Subcutaneous abdominal adipose tissue (tissue), 5 donors: ENCODE measurements around the gene FARP1.

Experiments used
- H3K27ac ChIP-seq: one replicate; pipeline ENCODE4 v1.7.0; 2013; ENCODE audit warnings: low read depth, mild to moderate bottlenecking, inconsistent platforms, low read length, moderate library complexity
- H3K27me3 ChIP-seq, 5 donors: one replicate each; pipeline ENCODE4 v1.7.0; 2013; ENCODE audit warnings: low read length in 5 of 5, inconsistent platforms in 1 of 5; ENCODE audit not compliant: control insufficient read depth in 5 of 5, insufficient read depth in 4 of 5
- H3K36me3 ChIP-seq, 5 donors: one replicate each; pipeline ENCODE4 v1.7.0; 2013; ENCODE audit warnings: low read length in 5 of 5; ENCODE audit not compliant: control insufficient read depth in 5 of 5, insufficient read depth in 5 of 5
- H3K4me1 ChIP-seq, 5 donors: one replicate each; pipeline ENCODE4 v1.7.0; 2013; ENCODE audit warnings: low read length in 5 of 5, mild to moderate bottlenecking in 3 of 5, moderate library complexity in 1 of 5; ENCODE audit not compliant: control insufficient read depth in 5 of 5, insufficient read depth in 5 of 5
- H3K4me3 ChIP-seq, 5 donors: one replicate each; pipeline ENCODE4 v1.7.0; 2013; ENCODE audit warnings: low read length in 5 of 5, low read depth in 1 of 5
- H3K9ac ChIP-seq, 5 donors: one replicate each; pipeline ENCODE4 v1.7.0; 2013; ENCODE audit warnings: low read length in 5 of 5, mild to moderate bottlenecking in 4 of 5, moderate library complexity in 3 of 5
- H3K9me3 ChIP-seq, 5 donors: one replicate each; pipeline ENCODE4 v1.7.0; 2013; ENCODE audit warnings: low read length in 5 of 5; ENCODE audit not compliant: control insufficient read depth in 5 of 5
- donor health status: healthy.
- donor health status: healthy.
- donor health status: healthy.
- donor health status: healthy.
- donor health status: healthy.

FARP1 gene

GRCh38 chr13:98317573-98318171, 174.8 kb downstream of the FARP1 start:
- no peaks in the 10 kb centered on the region for H3K27me3 ChIP-seq
- H3K27ac ChIP-seq = no peak overlapping the region
- peaks cover 0 to 20% (median 0%) of the 10 kb centered on the region in 5 donors for H3K4me1 ChIP-seq

GRCh38 chr13:98318263-98318878, 175.5 kb downstream of the FARP1 start:
- no peaks in the 10 kb centered on the region for H3K9me3 ChIP-seq
- H3K27ac ChIP-seq = no peak overlapping the region
- H3K27me3 ChIP-seq = no peaks in the 10 kb centered on the region

More at GRCh38 chr13:98317573-98318171, 174.8 kb downstream of the FARP1 start:
- H3K9ac ChIP-seq = no peak overlapping the region
- H3K4me3 ChIP-seq = no peak overlapping the region
- no peaks in the 10 kb centered on the region for H3K36me3 ChIP-seq
- H3K9me3 ChIP-seq = no peaks in the 10 kb centered on the region

DNA sequence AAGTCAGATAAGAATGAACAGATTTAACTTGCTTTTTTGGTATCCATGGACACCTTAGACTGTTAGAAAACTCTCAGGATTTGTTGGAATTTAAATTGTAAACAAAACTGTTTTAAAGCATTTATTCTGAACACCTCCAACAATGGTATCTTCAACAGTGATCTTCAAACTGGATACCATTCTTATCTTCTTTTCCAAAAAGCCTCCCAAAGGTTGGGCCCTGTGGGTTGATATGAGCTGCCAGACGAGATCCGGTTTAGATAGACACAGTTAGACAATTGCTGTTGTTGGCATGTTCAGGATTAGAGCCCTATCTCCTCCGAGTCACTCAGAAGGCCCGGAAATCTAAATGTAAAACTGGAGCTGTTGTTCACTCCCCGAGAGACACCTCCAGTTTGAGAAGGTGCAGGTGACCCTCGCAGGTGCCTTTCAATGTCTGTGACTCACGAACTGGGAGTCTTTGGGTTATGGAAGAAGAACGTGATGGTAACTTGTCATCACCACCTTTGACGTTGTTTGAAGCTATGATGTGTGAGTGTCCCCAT, 177.7 kb downstream of the FARP1 start:
- no peaks in the 10 kb centered on the region for H3K27me3 ChIP-seq
- H3K9me3 ChIP-seq = no peaks in the 10 kb centered on the region
- H3K4me1 ChIP-seq = peaks cover 0 to 27% (median 0%) of the 10 kb centered on the region in 5 donors
- H3K36me3 ChIP-seq = no peaks in the 10 kb centered on the region
- no peak overlapping the region for H3K27ac ChIP-seq
- no peak overlapping the region for H3K9ac ChIP-seq
- H3K4me3 ChIP-seq = no peak overlapping the region

More at GRCh38 chr13:98318263-98318878, 175.5 kb downstream of the FARP1 start:
- Histone ChIP-seq H3K36me3 (no peaks in the 10 kb centered on the region), H3K4me1 (peaks cover 0 to 24% (median 0%) of the 10 kb centered on the region in 5 donors), H3K9ac (no peak overlapping the region), H3K4me3 (no peak overlapping the region)

GRCh38 chr13:98321395-98321794, 178.5 kb downstream of the FARP1 start:
- Histone ChIP-seq H3K27me3 (no peaks in the 10 kb centered on the region), H3K4me3 (no peak overlapping the region), H3K27ac (no peak overlapping the region), H3K9me3 (no peaks in the 10 kb centered on the region), H3K9ac (no peak overlapping the region), H3K4me1 (peaks cover 0 to 20% (median 0%) of the 10 kb centered on the region in 5 donors), H3K36me3 (no peaks in the 10 kb centered on the region)

DNA sequence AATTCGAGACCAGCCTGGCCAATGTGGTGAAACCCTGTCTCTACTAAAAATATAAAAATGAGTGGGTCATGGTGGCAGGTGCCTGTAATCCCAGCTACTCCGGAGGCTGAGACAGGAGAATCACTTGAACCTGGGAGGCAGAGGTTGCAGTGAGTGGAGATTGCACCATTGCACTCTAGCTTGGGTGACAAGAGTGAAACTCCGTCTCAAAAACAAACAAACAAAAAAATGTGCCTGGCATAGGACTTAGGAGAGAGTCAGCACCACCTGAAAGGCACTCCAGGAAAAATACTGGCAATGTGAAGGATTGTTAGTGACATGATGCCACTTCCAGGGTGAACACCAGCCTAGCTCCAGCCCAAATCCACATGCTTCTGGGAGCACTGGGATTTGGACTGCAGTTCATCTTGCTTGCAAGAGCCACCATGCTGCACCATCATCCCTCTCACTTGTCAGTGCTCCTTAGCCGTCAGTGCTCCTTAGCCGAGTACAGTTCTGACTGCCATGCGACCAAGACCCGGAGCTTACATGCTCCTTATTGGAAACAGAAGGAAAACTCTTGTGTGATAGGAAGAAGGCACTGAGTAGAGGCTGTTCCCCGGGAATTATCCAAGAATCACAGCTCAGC, 179.3 kb downstream of the FARP1 start:
- no peaks in the 10 kb centered on the region for H3K27me3 ChIP-seq
- H3K4me1 ChIP-seq = peaks cover 0 to 19% (median 0%) of the 10 kb centered on the region in 5 donors
- H3K36me3 ChIP-seq = no peaks in the 10 kb centered on the region
- H3K9me3 ChIP-seq = no peaks in the 10 kb centered on the region
- no peak overlapping the region for H3K9ac ChIP-seq
- H3K4me3 ChIP-seq = no peak overlapping the region
- H3K27ac ChIP-seq = no peak overlapping the region

DNA sequence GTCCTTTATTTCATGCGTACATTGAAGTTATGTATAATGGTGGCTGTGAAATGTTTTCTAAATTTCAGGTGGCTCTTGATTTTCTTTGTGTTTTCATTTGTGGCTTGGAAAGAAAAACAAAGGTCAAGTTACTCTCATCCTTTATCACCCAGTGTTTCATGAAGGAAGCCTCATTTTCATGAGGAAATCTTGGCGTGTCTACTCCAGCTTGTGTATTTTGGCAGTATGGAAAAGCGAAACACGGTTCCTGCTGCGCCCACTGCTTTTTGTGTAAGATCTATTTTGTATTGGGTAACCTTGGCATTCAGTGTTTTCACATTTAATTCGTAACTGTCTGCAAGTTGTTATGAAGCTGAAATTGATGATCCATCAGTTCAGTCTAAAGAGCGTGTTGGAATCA, 181.2 kb downstream of the FARP1 start:
- peaks cover 0 to 19% (median 0%) of the 10 kb centered on the region in 5 donors for H3K4me1 ChIP-seq
- no peaks in the 10 kb centered on the region for H3K36me3 ChIP-seq
- H3K4me3 ChIP-seq = no peak overlapping the region
- no peaks in the 10 kb centered on the region for H3K27me3 ChIP-seq
- H3K9ac ChIP-seq = no peak overlapping the region
- H3K9me3 ChIP-seq = no peaks in the 10 kb centered on the region
- no peak overlapping the region for H3K27ac ChIP-seq

DNA sequence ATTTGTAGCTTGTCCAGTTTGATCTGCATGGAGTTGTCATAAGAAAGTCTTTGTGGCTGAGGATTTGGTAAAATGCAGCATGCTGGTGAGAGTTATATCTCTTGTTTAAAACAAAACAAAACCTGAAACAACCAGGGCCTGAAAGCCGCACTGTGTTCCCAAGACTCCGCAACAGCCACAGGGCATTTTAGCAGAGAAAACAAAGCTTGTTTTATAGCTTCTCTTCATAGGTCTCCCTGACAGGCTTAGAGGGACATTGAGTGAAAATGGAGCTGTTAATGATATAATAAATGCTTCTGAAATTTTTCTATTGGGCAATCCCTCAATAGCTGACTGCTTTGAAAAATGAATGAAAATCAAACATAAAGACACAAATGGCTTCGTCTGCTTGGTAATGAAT, 182.8 kb downstream of the FARP1 start:
- H3K27me3 ChIP-seq = no peaks in the 10 kb centered on the region
- no peaks in the 10 kb centered on the region for H3K9me3 ChIP-seq
- H3K36me3 ChIP-seq = no peaks in the 10 kb centered on the region
- no peak overlapping the region for H3K9ac ChIP-seq
- H3K27ac ChIP-seq = no peak overlapping the region
- peaks cover 0 to 19% (median 0%) of the 10 kb centered on the region in 5 donors for H3K4me1 ChIP-seq
- H3K4me3 ChIP-seq = no peak overlapping the region

DNA sequence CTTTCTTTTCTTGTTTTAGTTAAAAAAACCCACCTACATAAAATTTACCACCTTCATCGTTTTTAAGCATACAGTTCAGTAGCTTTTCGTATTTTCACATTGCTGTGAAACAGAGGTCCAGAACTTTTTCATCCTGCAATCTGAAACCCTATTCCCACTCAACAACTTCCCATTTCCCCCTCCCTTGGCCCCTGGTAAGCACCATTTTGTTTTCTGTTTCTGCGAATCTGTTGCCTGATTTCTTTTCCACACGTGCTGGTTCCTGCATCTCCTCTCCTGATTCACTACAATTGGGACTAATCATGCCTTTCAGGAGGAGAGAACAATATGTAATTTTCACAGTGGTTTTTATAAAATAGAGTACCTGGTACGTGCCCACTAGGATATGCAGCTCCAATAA, 183.4 kb downstream of the FARP1 start:
- no peak overlapping the region for H3K9ac ChIP-seq
- H3K27me3 ChIP-seq = no peaks in the 10 kb centered on the region
- peaks cover 0 to 19% (median 0%) of the 10 kb centered on the region in 5 donors for H3K4me1 ChIP-seq
- no peak overlapping the region for H3K4me3 ChIP-seq
- H3K9me3 ChIP-seq = no peaks in the 10 kb centered on the region
- no peak overlapping the region for H3K27ac ChIP-seq
- H3K36me3 ChIP-seq = no peaks in the 10 kb centered on the region

DNA sequence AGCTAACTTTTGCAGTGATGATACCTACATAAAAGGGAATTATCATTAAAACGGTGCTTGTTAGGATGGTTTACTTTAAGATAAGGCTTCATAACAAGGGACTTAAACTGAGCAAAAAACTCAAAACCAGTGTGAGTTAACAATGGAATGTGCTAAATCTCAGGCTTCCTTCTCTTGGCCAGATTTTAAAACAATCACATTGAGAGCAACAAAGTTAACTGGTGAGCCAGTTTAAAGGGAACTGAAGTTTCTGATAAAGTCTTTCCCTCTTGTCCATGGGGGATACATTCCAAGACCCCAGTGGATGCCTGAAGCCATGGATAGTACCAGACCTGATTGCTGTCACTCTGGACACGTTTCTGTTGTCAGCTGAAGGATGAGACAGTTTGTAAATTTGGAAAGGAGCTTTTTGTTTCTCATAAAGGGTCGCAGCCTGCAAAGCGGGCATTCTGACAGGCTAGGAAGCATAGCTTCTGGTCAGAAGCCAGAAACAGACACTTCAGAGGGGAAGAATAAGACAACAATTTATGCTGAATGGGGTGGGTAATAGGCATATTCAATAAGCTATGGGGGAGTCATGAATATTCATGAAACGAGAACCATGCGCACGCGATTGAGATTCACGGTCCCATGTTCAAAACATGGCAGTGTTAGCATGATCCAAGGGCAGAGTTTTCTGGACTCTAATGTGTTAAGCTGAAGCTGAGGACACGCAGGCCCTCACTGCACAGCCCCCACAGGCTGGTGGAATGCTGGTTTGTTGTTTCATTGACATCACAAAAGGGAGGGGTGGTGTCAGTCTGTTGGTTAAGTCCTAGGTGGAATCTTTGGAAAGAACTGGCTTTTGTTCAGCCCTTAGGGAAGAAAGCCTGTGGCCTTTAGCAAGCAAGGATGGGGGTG, 184.7 kb downstream of the FARP1 start:
- no peak overlapping the region for H3K27ac ChIP-seq
- H3K9ac ChIP-seq = no peak overlapping the region
- no peak overlapping the region for H3K4me3 ChIP-seq

More for the DNA sequence above, 184.7 kb downstream of the FARP1 start:
- no peaks in the 10 kb centered on the region for H3K36me3 ChIP-seq
- no peaks in the 10 kb centered on the region for H3K9me3 ChIP-seq
- H3K27me3 ChIP-seq = no peaks in the 10 kb centered on the region
- peaks cover 0 to 14% (median 0%) of the 10 kb centered on the region in 5 donors for H3K4me1 ChIP-seq
